Panc1 (cell line): ENCODE data around the gene CDH12. TPM values are rescaled to one million over a fixed set of nuclear protein-coding genes. Genes with fewer than 3 reads are reported as not detected.

Experiments used
- ATAC-seq: fragments of 200-7000 bp; cut with Tn5 transposase; 2 replicates; pipeline ENCODE4 v1.9.1; 2020; ENCODE audit warnings: mild to moderate bottlenecking, moderate library complexity
- BruUV-seq: library from RNA; stranded (reverse); fragments of 400-500 nt; replicated peaks from 2 replicates; lab custom pipeline; 2021; lab: Mats Ljungman, UMichigan
- CTCF ChIA-PET: fragments of 300-600 bp; sonication (Branson Sonifier 250); formaldehyde crosslinking; loops from one replicate; lab custom pipeline; 2022; ENCODE audit warnings: antibody characterized with exemption; lab: Charles Lee
- POLR2A ChIA-PET: fragments of 300-600 bp; sonication (Branson Sonifier 250); formaldehyde crosslinking; loops from one replicate; lab custom pipeline; 2022; ENCODE audit warnings: antibody characterized with exemption; lab: Charles Lee
- DNase-seq: peaks from one replicate; pipeline ENCODE4 v3.0.0-alpha.2; 2010; ENCODE audit warnings: low read depth, low spot score
- H3K27ac ChIP-seq: 2 replicates; pipeline ENCODE4 v1.5.1; 2011; ENCODE audit warnings: mild to moderate bottlenecking, low read length, inconsistent platforms
- H3K27me3 ChIP-seq: fragments of 200-500 bp; sonication (Bioruptor generic); 2 replicates; pipeline ENCODE4 v1.6.0; 2014; ENCODE audit warnings: low read length, inconsistent platforms; ENCODE audit not compliant: control insufficient read depth, insufficient read depth
- H3K36me3 ChIP-seq: fragments of 200-500 bp; sonication (Bioruptor generic); 2 replicates; pipeline ENCODE4 v1.5.1; 2014; ENCODE audit warnings: inconsistent platforms, mild to moderate bottlenecking, low read length, moderate library complexity; ENCODE audit not compliant: control insufficient read depth, insufficient read depth
- H3K4me1 ChIP-seq: 2 replicates; pipeline ENCODE4 v1.5.1; 2011; ENCODE audit warnings: inconsistent platforms, mild to moderate bottlenecking, low read length, moderate library complexity; ENCODE audit not compliant: control insufficient read depth, insufficient read depth
- H3K4me3 ChIP-seq, 2 experiments: 2 replicates each; pipeline ENCODE4 v1.5.1; 2011 to 2012; ENCODE audit warnings: low read depth in 2 of 2, low read length in 2 of 2, mild to moderate bottlenecking in 2 of 2, inconsistent platforms in 1 of 2, moderate library complexity in 1 of 2
- H3K9me3 ChIP-seq: fragments of 200-500 bp; sonication (Bioruptor generic); 2 replicates; pipeline ENCODE4 v1.5.1; 2014; ENCODE audit warnings: low read depth, mild to moderate bottlenecking, inconsistent platforms, low read length, moderate library complexity; ENCODE audit not compliant: control insufficient read depth, insufficient read depth
- CTCF ChIP-seq: fragments of 450-650 bp; IDR thresholded peaks from 2 replicates; pipeline ENCODE4 v1.5.1; 2017; ENCODE audit warnings: mild to moderate bottlenecking
- POLR2AphosphoS5 ChIP-seq: IDR thresholded peaks from 2 replicates; pipeline ENCODE4 v1.6.1; 2012; ENCODE audit warnings: mild to moderate bottlenecking, low read depth, low read length, moderate library complexity
- REST ChIP-seq, 2 experiments: IDR thresholded peaks; 2 replicates each; pipeline ENCODE4 v1.6.1; 2011 to 2012; ENCODE audit warnings: low read depth in 2 of 2, control low read depth in 1 of 2, low read length in 1 of 2, mild to moderate bottlenecking in 1 of 2, moderate library complexity in 1 of 2; ENCODE audit not compliant: insufficient read depth in 1 of 2
- SIN3A ChIP-seq: IDR thresholded peaks from 2 replicates; pipeline ENCODE4 v1.6.1; 2012; ENCODE audit warnings: low read depth, mild to moderate bottlenecking, low read length, moderate library complexity, borderline replicate concordance; ENCODE audit not compliant: insufficient read depth
- TCF7L2 ChIP-seq: IDR thresholded peaks from 2 replicates; pipeline ENCODE4 v1.6.1; 2011; ENCODE audit warnings: mild to moderate bottlenecking, low read depth, low read length, inconsistent platforms
- in situ Hi-C: cut with HindIII; loops from 2 replicates; pipeline ENCODE4 v1.10.0; 2016; ENCODE audit warnings: low sequenced_read_pairs, low pct_unique_long_range_greater_than_20kb
- intact Hi-C: fragments of 100-400 bp; cut with micrococcal nuclease; formaldehyde crosslinking; loops from one replicate; pipeline ENCODE4 v1.10.0; 2022; ENCODE audit not compliant: unreplicated experiment
- total RNA-seq: library from RNA; stranded (reverse); gene quantifications from one replicate; pipeline ENCODE4 v1.2.1, GENCODE V29; 2021; ENCODE audit not compliant: unreplicated experiment

CDH12 gene
- total RNA-seq, 1 experiment from 2014 or later: not detected

DNA sequence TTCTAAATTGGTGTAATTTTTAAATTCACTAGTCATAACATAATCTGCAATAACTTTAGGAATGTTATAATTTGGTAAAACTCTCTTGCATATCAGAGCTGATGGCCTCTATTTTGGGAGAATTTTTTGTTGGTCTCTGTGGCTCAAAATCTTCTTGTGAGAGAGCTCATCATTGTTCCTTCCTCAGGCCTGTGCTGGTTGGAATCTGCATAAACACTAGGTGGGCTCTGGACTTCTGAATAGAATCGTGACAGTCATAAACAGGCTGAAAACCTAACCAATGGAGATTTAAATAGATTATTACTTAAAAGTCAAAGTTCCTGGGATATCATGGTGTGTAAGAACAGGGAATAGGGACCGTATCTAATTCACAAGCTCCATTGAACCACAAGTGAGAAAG lies 1129.6 kb downstream of the CDH12 start:
- intact Hi-C loops: no loop called here
- BruUV-seq: no TSS peak
- in situ Hi-C loops: no loop called here
- H3K27ac ChIP-seq: no peak overlapping the region
- ChIA-PET CTCF (no interaction called here), POLR2A (interaction anchor here (0.6 kb wide), 1 partner anchor 253 kb away, joined by 17 read pairs; no protein-coding TSS in a partner anchor)
- no peak overlapping the region for H3K4me3 ChIP-seq
- no peaks in the 10 kb centered on the region for H3K27me3 ChIP-seq
- H3K36me3 ChIP-seq: no peaks in the 10 kb centered on the region
- DNase-seq (no peak), ATAC-seq (no peak)
- no peaks in the 10 kb centered on the region for H3K9me3 ChIP-seq
- no peaks in the 10 kb centered on the region for H3K4me1 ChIP-seq
- TF ChIP-seq SIN3A (no peak), POLR2AphosphoS5 (no peak), CTCF (no peak), REST (IDR thresholded peaks at IDR 0.05; ENCODE audit: insufficient read depth in 1 of 2, low read depth in 2 of 2, low read length in 1 of 2) (no peak), TCF7L2 (no peak)

- no peaks in the 10 kb centered on the region for H3K36me3 ChIP-seq
- no peak for ATAC-seq
- DNase-seq: no peak
- H3K27ac ChIP-seq: no peak overlapping the region
- no peaks in the 10 kb centered on the region for H3K4me1 ChIP-seq
- CTCF ChIA-PET: no interaction called here
- H3K27me3 ChIP-seq: no peaks in the 10 kb centered on the region
- BruUV-seq: no TSS peak
- no peaks in the 10 kb centered on the region for H3K9me3 ChIP-seq
- POLR2A ChIA-PET: no interaction called here
- H3K4me3 ChIP-seq: no peak overlapping the region
- TF ChIP-seq TCF7L2 (no peak), SIN3A (no peak), REST (IDR thresholded peaks at IDR 0.05; ENCODE audit: insufficient read depth in 1 of 2, low read depth in 2 of 2, low read length in 1 of 2) (no peak), POLR2AphosphoS5 (no peak), CTCF (no peak)
- intact Hi-C loops: no loop called here
- in situ Hi-C loops: no loop called here
Measured at GRCh38 chr5:21711866-21712758, 1141.0 kb downstream of the CDH12 start.
